Epithelial cell of prostate (primary cell): Measurements from ENCODE around the gene KAZN.

Source experiments
- DNase-seq: peaks from one replicate; pipeline ENCODE4 v3.0.0-alpha.2; 2011; ENCODE audit warnings: low read depth, low spot score
- H3K27ac ChIP-seq: fragments of 450-650 bp; 2 replicates; pipeline ENCODE4 v1.5.1; 2017; ENCODE audit warnings: mild to moderate bottlenecking

The KAZN gene

DNA sequence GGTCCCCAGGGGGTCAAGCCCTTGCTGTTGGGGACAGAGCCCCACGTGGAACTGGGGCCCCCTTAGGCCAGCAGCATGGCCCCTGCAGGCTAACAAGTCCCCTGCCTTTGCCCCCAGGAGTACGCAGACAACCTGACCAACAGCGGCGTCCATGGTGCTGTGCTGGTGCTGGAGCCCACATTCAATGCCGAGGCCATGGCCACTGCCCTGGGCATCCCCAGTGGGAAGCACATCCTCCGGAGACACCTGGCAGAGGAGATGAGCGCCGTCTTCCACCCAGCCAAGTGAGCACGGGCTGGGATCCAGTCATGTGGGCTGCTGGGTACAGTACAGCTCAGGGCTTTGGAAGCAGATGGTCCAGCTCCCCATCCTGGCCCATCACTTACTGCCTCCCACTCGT lies 505.4 kb downstream of the KAZN start:
- DNase-seq: no peak
- H3K27ac ChIP-seq: no peak overlapping the region

GRCh38 chr1:15104768-15105167 lies 506.3 kb downstream of the KAZN start:
- no peak for DNase-seq
- no peak overlapping the region for H3K27ac ChIP-seq

DNA sequence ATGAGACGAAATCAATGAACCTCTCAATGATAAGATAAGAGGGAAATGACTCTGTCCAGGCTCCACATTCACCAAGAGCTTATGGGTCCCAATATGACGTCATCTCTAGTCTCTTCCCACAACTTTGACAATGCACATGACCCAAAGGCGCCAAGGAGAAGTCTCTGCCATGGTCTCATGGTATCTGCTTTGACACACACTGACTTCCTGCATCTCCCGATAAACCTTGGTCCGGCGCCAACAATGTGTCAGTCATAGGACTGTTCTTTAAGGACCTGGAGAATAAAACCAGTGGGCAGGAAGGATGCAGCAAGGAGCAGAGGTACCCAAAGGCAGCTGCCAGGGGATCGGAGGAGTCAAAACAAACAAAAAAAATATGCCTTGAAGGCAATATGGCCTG lies 508.1 kb downstream of the KAZN start:
- no peak for DNase-seq

DNA sequence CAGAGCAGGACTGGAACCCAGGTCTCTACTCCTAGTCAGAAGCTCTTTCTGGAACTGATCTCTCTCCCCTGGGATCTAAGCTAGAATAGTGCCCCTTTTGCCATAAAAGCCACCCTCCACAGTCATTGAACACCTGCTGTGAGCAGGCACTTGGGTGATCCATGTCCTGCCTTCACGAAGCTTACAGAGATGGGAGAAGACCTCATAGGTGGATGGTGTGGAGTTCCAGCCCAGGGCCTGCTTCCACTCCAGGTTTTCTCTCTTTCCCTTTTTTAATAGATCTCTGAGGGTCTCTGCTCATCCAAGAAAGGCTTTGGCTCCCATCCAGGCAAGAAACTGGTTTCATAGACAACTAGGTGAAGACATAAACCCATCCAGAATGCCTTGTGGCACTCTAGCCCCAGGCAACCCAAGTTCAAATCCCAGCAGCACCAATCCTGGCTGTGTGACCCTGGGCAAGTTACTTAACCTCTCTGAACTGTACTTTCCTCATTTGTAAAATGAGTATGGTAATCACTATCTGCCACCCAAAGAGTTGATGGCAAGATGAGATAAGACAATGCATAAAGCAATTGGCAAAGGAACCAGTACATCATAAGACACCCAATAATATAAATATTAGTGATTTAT lies 508.7 kb downstream of the KAZN start:
- H3K27ac ChIP-seq: no peak overlapping the region
- DNase-seq: no peak

More for the DNA sequence above, 508.1 kb downstream of the KAZN start:
- no peak overlapping the region for H3K27ac ChIP-seq

- no peak for DNase-seq
- no peak overlapping the region for H3K27ac ChIP-seq
These were observed 509.4 kb downstream of the KAZN start for GRCh38 chr1:15107911-15108310.

GRCh38 chr1:15110128-15110866 lies 511.8 kb downstream of the KAZN start:
- H3K27ac ChIP-seq: no peak overlapping the region
- no peak for DNase-seq

GRCh38 chr1:15110867-15111230 lies 512.4 kb downstream of the KAZN start:
- no peak for DNase-seq
- no peak overlapping the region for H3K27ac ChIP-seq

GRCh38 chr1:15113146-15113545 lies 514.7 kb downstream of the KAZN start:
- DNase-seq: no peak
- H3K27ac ChIP-seq: no peak overlapping the region

DNA sequence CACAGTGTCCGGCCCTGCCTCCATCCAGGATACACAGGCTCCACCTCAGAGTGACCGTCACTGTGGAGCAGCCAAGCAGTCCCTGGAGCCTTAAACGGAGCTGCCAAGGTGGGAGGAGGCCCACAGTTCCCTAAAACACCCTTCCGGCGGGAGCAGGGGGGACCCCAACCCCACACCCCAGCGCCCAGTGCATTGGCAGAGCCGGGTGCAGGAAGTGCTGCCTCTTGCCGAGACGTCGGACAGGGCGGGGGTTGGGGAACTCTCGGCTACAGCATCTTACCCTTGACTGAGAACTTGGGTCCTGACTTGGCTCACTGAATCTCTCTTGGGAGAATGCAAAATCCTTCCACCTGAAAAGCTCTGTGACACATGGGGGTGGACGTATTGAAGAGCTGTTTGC lies 516.4 kb downstream of the KAZN start:
- DNase-seq: no peak
- H3K27ac ChIP-seq: no peak overlapping the region

DNA sequence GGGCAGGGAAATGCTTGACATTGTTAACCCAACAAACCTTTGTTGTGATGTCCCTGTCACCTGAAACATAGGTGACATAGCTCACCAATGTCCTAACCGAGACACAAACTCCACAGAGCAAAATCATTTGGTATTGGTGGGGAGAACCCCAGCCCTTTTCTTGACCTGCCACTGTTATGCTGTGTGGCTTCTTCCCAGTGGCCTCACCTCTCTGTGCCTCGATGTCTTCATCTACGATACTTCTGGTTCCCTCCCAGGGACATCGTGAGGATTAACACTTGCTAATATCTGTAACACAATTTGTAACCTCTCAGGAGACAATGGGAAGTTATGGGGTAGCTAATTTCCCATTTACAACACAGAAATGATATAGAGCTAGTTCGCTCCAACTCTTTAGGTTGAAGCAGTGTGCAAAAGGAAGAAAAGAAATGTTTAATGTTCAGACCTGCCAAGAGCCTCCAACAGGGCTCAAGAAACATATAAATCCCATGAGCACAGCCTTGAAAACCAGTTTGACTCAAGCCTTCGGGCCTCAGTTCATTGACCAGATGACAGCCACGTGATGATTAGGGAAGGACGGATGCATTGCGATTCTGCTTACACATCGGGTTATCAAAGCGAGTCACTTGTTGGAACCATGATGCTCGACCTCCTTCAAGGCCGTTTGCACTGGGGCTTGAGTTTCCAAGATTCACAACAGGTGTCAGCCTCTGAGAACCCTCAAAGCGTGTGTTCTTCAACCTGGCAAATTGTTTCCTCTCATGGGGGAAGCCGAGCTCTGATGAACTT lies 517.3 kb downstream of the KAZN start:
- no peak for DNase-seq
- no peak overlapping the region for H3K27ac ChIP-seq

GRCh38 chr1:15116966-15117365 lies 518.5 kb downstream of the KAZN start:
- DNase-seq: no peak

GRCh38 chr1:15117671-15118325 lies 519.3 kb downstream of the KAZN start:
- H3K27ac ChIP-seq: no peak overlapping the region
- no peak for DNase-seq

More at GRCh38 chr1:15116966-15117365, 518.5 kb downstream of the KAZN start:
- no peak overlapping the region for H3K27ac ChIP-seq

GRCh38 chr1:15118579-15118978 lies 520.1 kb downstream of the KAZN start:
- no peak for DNase-seq
- no peak overlapping the region for H3K27ac ChIP-seq

DNA sequence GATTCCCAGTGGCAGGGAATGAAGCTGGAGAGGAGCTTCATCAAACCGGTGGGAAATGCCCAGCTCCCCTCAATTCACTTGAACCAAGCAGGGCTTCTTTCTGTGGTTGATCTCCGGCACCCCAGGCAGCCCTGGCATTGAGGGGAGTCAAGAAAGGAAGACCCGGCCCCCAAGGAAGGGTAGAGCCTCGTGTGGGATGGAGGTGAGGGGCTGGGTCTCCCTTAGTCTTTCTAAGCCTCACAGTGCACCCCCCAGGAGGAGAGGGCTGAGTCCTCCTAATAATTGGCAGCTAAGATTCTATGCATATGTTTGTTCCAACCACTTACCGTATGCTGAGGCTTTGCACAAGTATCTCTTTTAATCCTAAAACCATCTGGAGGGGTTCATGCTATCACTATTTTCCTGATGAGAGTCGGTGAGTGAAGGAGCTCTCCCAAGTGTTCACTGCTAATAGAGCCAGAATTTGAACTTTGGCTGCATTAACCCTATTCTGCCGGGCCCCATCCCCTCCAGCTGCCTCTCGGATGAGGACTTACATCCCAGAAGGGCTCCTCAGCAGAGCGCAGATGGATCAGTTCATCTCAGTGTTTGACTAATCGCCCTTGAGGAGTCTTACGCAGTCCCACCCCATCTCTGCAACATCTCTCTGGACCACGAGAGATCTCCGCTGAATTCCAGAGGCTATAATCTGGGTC lies 521.9 kb downstream of the KAZN start:
- DNase-seq: no peak
- H3K27ac ChIP-seq: no peak overlapping the region

DNA sequence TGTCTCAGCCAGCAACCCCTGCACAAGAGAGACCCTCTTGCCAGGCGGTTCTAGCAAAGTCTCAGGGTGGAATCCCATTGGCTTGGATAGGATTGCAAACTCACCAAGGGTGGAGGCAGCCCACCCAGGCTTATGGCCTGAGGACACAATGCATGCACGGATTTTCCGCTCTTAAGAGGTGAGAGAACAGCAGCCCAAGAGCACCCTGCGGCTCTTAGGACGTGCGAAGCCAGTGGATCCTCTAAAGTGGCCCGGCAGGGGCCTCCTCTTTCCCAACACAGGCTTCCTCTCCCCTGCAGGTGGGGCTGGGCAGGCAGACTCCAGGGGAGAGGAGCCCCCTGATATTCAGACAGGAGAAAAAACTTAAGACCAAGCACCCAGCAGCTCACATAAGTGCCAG lies 523.8 kb downstream of the KAZN start:
- H3K27ac ChIP-seq: no peak overlapping the region
- DNase-seq: no peak

DNA sequence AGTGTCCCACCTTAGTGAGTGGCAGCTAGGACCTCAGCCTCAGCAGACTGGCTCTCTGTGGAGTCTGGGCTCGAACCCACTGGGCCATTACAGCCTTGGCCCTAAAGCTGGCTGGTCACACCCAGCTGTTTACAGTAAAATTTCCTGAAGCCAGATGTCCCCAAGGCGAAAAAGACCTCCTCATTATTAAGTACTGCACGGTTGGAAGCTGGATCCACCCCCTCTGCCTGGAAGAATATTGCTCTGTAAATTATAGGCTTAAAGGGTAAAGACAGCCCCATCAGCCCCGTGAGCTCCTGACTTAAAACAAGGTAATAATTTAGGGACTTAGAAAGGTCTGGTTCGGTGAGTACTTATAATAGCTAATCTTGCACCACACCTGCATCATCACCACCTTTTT lies 524.8 kb downstream of the KAZN start:
- no peak overlapping the region for H3K27ac ChIP-seq
- no peak for DNase-seq

DNA sequence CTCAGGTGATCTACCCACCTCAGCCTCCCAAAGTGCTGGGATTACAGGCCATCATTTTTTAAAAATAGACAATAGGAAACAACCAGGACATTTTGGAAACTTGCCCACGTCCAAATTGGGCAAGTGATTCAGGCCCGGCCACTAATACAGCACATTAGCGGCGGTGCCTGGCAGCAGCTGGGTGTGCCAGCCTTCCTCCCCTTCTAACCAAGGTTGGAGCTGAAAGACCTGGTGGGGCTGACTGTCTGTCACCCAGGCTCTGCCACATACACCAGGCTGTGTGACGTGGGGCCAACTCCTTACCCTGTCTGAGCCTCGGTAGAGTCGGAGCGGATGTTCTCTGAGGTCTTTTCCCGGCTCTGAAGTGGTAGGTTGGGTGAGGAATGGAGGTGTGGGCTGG lies 525.4 kb downstream of the KAZN start:
- no peak overlapping the region for H3K27ac ChIP-seq
- DNase-seq: no peak

DNA sequence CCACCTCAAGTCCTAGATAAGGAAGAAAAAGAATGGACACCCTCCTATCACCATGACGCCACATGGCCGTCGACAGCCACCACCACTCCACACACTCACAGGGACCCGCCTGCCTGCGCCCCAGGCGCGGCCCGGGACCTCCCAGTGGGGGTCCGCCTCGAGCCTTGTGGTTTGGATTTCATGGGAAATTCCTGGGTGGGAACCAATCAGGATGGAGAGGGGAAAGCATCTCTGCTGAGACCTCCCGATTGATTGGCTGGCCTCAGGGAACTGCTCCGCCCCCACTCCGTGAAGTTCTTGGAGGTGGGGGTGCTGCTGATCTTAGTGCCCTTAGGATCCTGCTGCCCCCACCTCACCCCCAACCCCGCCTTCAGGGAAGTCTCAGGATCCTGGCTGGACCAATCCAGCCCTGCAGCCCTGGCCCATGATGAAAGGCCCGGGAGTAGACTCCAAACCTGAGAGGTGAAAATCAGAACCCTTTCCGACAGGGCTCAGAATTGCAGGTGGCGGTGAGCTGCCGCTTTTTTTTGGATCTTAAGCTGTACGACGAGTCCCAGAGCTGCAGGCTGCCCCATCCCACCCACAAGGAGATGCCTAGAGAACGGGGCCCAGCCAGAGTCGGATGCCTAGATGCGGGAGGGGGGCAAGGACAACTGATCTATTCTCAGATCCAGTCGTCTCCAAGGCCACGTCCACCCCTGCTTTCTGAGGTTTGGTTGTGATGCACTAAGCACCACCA lies 526.0 kb downstream of the KAZN start:
- no peak for DNase-seq
- no peak overlapping the region for H3K27ac ChIP-seq

DNA sequence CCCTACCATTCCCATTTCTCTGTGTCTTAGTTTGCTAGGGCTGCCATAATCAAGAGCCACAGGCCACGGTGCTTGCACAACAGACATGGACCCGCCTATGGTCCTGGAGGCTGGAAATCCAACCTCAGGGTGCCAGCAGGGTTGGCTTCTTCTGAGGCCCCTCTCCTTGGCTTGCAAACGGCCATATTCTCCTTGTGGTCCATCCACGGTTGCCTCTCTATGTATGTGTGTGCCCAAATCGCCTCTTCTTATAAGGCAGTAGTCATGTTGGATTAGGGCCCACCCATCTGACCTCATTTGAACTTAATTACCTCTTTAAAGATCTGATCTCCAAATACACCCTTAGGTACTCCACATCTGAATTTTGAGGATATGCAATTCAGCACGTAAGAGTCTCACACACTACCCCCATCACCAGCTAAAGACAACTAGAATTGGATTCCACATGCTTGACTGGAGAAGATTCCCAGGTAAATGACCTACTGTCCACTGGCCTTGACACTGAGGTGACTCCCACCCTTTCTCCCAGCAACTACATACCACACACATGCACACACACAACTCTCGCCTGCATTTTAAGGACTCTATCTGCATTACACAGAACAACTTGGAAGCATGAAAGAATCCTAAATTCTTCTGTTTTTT lies 526.7 kb downstream of the KAZN start:
- no peak overlapping the region for H3K27ac ChIP-seq
- no peak for DNase-seq
